ENCODE measurements around the gene KLRG1. TPM values are rescaled to one million over a fixed set of nuclear protein-coding genes. Genes with fewer than 3 reads are reported as not detected.

The KLRG1 gene
- polyA plus RNA-seq, 1 donor = 2.4 TPM

DNA sequence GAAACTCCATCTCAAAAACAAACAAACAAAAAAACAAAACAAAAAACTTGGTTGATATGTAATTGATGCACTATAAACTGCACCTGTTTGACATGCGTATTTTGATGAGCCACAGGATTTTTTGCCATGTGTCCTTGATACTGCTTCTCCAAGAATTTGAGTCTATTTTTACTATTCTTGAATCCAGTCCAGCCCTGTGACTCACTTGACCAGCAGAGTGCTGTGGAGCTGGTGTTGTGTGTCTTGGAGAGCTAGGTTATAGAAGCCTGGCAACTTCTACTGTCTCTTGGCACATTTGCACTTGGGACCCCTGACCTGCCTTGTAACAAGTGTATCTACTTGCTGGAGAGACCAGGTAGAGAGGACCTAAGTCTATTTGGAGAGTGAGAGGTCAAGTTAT is 52.0 kb downstream of the KLRG1 start:
- H3K36me3 ChIP-seq (ENCODE audit: control insufficient read depth, insufficient read depth, low read length) = no peaks in the 10 kb centered on the region
- no CpG with 5 or more reads among the region's 1 CpG for WGBS (ENCODE audit: insufficient coverage, low lambda C conversion rate)
- H3K4me1 ChIP-seq (ENCODE audit: control insufficient read depth, insufficient read depth, low read length) = no peaks in the 10 kb centered on the region
- H3K9me3 ChIP-seq (ENCODE audit: control insufficient read depth, low read depth, low read length) = no peaks in the 10 kb centered on the region
- H3K27ac ChIP-seq (ENCODE audit: low read length) = no peak overlapping the region
- no peak overlapping the region for H3K4me3 ChIP-seq (ENCODE audit: low read length)
- no peak for DNase-seq
- no peaks in the 10 kb centered on the region for H3K27me3 ChIP-seq (ENCODE audit: control insufficient read depth, insufficient read depth, low read length)

DNA sequence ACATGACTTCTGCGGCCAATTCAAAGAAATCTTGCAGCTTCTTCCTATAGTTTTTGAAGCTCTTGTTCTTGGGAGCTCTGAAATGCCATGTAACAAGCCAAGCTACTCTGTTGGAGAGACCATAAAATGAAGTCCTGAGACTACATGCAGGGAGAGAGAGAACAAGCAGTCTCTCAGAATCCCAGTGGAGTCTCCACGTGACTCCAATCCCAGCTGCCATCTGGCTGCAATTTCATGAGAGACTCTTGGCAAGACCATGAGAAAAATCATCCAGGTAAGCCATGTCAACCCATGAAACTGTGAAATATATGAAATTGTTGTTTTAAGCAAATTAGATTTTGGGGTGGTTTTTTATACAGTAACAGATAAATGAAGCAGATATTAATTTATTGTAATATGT is 54.4 kb downstream of the KLRG1 start:
- H3K27me3 ChIP-seq (ENCODE audit: control insufficient read depth, insufficient read depth, low read length) = no peaks in the 10 kb centered on the region
- WGBS (ENCODE audit: insufficient coverage, low lambda C conversion rate) = no CpG with 5 or more reads among the region's 2 CpGs
- H3K27ac ChIP-seq (ENCODE audit: low read length) = no peak overlapping the region
- H3K4me1 ChIP-seq (ENCODE audit: control insufficient read depth, insufficient read depth, low read length) = no peaks in the 10 kb centered on the region
- no peak overlapping the region for H3K4me3 ChIP-seq (ENCODE audit: low read length)
- no peaks in the 10 kb centered on the region for H3K36me3 ChIP-seq (ENCODE audit: control insufficient read depth, insufficient read depth, low read length)
- DNase-seq = no peak
- no peaks in the 10 kb centered on the region for H3K9me3 ChIP-seq (ENCODE audit: control insufficient read depth, low read depth, low read length)

DNA sequence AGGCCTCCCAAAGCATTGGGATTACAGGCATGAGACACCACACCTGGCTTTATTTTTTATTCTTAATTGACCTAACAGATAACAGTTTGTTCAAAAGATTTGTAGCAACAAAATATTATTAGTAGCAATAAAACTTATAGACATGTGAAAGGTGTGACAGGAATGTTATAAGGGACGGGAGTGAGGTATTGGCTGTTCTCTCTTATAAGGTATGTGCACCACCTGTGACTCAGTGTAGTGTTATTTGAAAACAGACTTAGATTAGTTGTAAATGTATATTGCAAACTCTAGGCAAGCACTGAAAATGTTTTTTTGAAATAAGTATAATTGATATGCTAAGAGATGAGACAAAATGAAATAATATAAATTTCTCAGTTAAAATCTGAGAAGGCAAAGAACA is 57.8 kb downstream of the KLRG1 start:
- H3K27ac ChIP-seq (ENCODE audit: low read length) = no peak overlapping the region
- H3K9me3 ChIP-seq (ENCODE audit: control insufficient read depth, low read depth, low read length) = no peaks in the 10 kb centered on the region
- H3K27me3 ChIP-seq (ENCODE audit: control insufficient read depth, insufficient read depth, low read length) = no peaks in the 10 kb centered on the region
- no peaks in the 10 kb centered on the region for H3K4me1 ChIP-seq (ENCODE audit: control insufficient read depth, insufficient read depth, low read length)
- 55% methylated on average over 1 of the region's 1 CpG for WGBS (ENCODE audit: insufficient coverage, low lambda C conversion rate)
- H3K36me3 ChIP-seq (ENCODE audit: control insufficient read depth, insufficient read depth, low read length) = no peaks in the 10 kb centered on the region
- DNase-seq = no peak
- H3K4me3 ChIP-seq (ENCODE audit: low read length) = no peak overlapping the region

DNA sequence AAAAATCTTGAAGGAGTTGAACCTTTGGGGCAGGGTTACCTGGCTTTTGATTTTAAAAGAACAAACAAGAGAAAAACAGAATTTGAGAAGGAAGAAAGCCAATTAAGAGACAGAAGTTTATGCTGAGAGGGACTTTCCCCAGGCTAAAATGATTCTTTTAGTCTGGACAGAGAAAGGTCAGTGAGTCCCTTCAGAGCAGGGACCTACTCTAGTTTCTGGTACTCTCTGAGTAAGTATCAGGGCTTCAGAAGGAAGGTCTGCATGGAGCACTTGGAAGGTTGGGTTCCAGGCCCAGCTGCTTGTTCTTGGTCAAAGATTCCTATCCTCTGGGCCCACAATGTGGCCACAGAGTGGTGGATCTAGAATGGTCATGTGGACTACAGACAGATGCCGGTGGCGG is 59.6 kb downstream of the KLRG1 start:
- H3K36me3 ChIP-seq (ENCODE audit: control insufficient read depth, insufficient read depth, low read length) = no peaks in the 10 kb centered on the region
- no peak for DNase-seq
- no peaks in the 10 kb centered on the region for H3K27me3 ChIP-seq (ENCODE audit: control insufficient read depth, insufficient read depth, low read length)
- H3K4me1 ChIP-seq (ENCODE audit: control insufficient read depth, insufficient read depth, low read length) = no peaks in the 10 kb centered on the region
- WGBS (ENCODE audit: insufficient coverage, low lambda C conversion rate) = 100% methylated on average over 2 of the region's 2 CpGs
- H3K4me3 ChIP-seq (ENCODE audit: low read length) = no peak overlapping the region
- no peaks in the 10 kb centered on the region for H3K9me3 ChIP-seq (ENCODE audit: control insufficient read depth, low read depth, low read length)
- no peak overlapping the region for H3K27ac ChIP-seq (ENCODE audit: low read length)

DNA sequence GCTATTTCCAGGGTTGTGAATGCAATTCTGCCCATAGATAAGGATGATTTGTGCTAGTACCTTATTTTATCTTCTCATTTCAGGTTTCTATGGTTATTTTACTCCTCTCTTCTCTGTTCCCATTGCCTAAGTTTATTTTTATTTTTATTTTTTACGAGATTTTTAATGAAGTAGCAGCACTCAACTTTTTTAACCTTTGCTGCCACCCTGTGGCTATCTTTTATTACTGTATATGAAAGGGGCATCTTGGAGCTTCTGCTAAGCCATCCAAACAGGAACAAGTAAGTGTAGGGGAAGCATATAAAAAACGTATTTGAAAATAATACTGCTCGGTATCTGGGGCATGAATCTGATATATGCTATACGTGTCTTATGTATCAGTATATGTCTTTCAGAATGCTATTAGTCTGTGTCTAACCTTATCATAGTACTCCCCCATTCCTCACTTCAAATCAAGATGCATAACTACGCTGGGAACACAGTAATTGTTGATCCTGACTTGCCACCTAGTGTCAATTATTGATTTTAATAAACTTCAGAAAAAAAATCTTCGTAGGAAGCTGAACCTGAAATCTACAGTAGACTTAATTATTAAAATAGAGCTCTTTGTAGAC is 60.3 kb downstream of the KLRG1 start:
- peak in 1 of 2 donors; percentile 21 for DNase-seq
- 28% methylated on average over 5 of the region's 6 CpGs for WGBS (ENCODE audit: insufficient coverage, low lambda C conversion rate)
- H3K4me1 ChIP-seq (ENCODE audit: control insufficient read depth, insufficient read depth, low read length) = no peaks in the 10 kb centered on the region
- H3K9me3 ChIP-seq (ENCODE audit: control insufficient read depth, low read depth, low read length) = no peaks in the 10 kb centered on the region
- no peak overlapping the region for H3K27ac ChIP-seq (ENCODE audit: low read length)
- no peaks in the 10 kb centered on the region for H3K36me3 ChIP-seq (ENCODE audit: control insufficient read depth, insufficient read depth, low read length)
- H3K4me3 ChIP-seq (ENCODE audit: low read length) = no peak overlapping the region
- H3K27me3 ChIP-seq (ENCODE audit: control insufficient read depth, insufficient read depth, low read length) = no peaks in the 10 kb centered on the region

DNA sequence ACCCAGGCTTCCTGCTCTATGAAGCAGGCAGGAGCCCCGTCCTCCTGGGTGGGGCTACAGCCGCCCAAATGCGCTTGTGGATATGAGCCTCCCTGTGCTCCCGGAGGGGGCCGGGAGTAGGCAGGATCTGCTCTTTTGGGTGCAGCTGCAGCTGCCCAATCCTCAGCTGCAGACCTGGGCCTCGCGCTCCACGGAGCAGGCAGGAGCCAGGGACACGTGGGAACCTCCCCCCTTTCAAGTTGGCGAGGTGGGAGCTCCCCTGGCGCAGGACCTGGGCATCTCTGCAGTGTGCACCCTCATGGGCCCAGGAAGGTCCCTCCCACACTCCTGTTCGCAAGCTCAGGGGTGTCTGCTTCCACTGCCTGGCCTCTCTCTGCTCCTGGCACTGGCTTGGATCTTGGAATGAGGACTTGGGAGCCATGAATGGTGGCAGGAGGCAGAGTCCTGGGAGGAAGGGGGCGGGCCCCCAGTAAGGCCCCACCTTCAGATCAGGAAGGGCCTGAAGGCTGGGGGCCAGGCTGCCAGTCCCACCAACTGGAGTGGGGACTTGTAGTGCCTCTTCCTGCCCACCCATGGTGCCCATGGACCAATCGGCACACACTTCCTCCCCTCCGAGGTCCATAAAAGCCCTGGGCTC is 61.3 kb downstream of the KLRG1 start:
- H3K9me3 ChIP-seq (ENCODE audit: control insufficient read depth, low read depth, low read length) = no peaks in the 10 kb centered on the region
- no CpG with 5 or more reads among the region's 15 CpGs for WGBS (ENCODE audit: insufficient coverage, low lambda C conversion rate)
- DNase-seq = no peak

DNA sequence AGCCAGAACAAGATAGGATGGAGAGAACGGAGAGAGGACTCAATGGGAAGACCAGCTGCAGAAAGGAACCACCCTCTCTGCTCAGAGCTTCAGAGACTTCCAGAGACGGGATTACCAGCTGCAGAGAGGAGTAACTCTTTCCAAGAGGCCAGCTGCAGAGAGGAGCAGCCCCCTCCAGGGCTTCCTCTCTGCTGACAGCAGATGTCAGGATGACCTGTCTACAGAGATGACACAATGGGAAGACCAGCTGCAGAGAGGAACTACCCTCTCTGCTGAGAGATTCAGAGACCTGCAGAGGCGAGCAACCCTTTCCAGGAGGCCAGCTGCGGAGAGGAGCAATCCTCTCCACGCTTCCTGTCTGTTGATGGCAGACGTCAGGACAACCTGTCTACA is 61.8 kb downstream of the KLRG1 start:
- H3K4me1 ChIP-seq (ENCODE audit: control insufficient read depth, insufficient read depth, low read length) = no peaks in the 10 kb centered on the region
- no peak overlapping the region for H3K4me3 ChIP-seq (ENCODE audit: low read length)
- no peaks in the 10 kb centered on the region for H3K27me3 ChIP-seq (ENCODE audit: control insufficient read depth, insufficient read depth, low read length)
- WGBS (ENCODE audit: insufficient coverage, low lambda C conversion rate) = no CpG with 5 or more reads among the region's 6 CpGs
- DNase-seq = no peak
- no peaks in the 10 kb centered on the region for H3K36me3 ChIP-seq (ENCODE audit: control insufficient read depth, insufficient read depth, low read length)
- H3K27ac ChIP-seq (ENCODE audit: low read length) = no peak overlapping the region
- no peaks in the 10 kb centered on the region for H3K9me3 ChIP-seq (ENCODE audit: control insufficient read depth, low read depth, low read length)

More for the DNA sequence above, 61.3 kb downstream of the KLRG1 start:
- Histone ChIP-seq H3K4me1 (ENCODE audit: control insufficient read depth, insufficient read depth, low read length) (no peaks in the 10 kb centered on the region), H3K27ac (ENCODE audit: low read length) (no peak overlapping the region), H3K36me3 (ENCODE audit: control insufficient read depth, insufficient read depth, low read length) (no peaks in the 10 kb centered on the region), H3K4me3 (ENCODE audit: low read length) (no peak overlapping the region), H3K27me3 (ENCODE audit: control insufficient read depth, insufficient read depth, low read length) (no peaks in the 10 kb centered on the region)

DNA sequence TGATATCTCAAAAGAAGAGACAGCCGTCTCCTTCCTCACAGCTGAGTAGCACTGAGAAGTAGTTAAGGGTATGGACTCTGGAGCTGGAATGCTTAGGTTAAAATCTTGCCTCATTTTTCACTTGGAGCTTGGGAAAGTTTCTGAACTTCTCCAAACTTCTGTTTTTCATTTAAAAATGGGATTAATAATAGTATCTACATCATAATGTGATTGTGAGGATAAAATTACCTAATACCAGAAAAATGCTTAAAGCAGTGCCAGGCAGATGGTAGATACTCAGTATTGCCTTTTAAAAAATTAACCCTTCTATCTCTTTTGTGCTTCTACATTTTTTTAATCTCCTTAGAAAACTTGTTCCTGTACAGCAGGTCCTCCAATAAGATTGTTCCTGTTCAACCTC is 63.3 kb downstream of the KLRG1 start:
- no CpG with 5 or more reads among the region's 1 CpG for WGBS (ENCODE audit: insufficient coverage, low lambda C conversion rate)
- H3K4me1 ChIP-seq (ENCODE audit: control insufficient read depth, insufficient read depth, low read length) = no peaks in the 10 kb centered on the region
- H3K9me3 ChIP-seq (ENCODE audit: control insufficient read depth, low read depth, low read length) = no peaks in the 10 kb centered on the region
- no peak overlapping the region for H3K4me3 ChIP-seq (ENCODE audit: low read length)
- DNase-seq = no peak
- no peaks in the 10 kb centered on the region for H3K27me3 ChIP-seq (ENCODE audit: control insufficient read depth, insufficient read depth, low read length)
- no peak overlapping the region for H3K27ac ChIP-seq (ENCODE audit: low read length)
- H3K36me3 ChIP-seq (ENCODE audit: control insufficient read depth, insufficient read depth, low read length) = no peaks in the 10 kb centered on the region

Other genes starting within 250 kb of the KLRG1 start
- gene A2ML1, start 166.9 kb upstream of the KLRG1 start, polyA plus RNA-seq = 0.13 TPM
- 34.2 TPM for gene PHC1, start 75.0 kb upstream of the KLRG1 start, polyA plus RNA-seq
- gene M6PR, start 39.9 kb upstream of the KLRG1 start, polyA plus RNA-seq = 147 TPM
- 74.4 TPM for gene A2M, start 126.4 kb downstream of the KLRG1 start, polyA plus RNA-seq
- gene PZP, start 218.8 kb downstream of the KLRG1 start, polyA plus RNA-seq = 0.24 TPM

Measured in large intestine (tissue), 3 donors.